K562 (cell line): ENCODE data around the gene NSMCE1. TPM values are rescaled to one million over a fixed set of nuclear protein-coding genes. Genes with fewer than 3 reads are reported as not detected.

ENCODE experiments used
- C11orf30 ChIP-seq: fragments of 450-650 bp; IDR thresholded peaks from 2 replicates; pipeline ENCODE4 v1.6.1; 2016; ENCODE audit warnings: low read depth, mild to moderate bottlenecking
- CC2D1A ChIP-seq: fragments of 450-650 bp; IDR thresholded peaks from 2 replicates; pipeline ENCODE4 v1.6.1; 2017; ENCODE audit warnings: mild to moderate bottlenecking
- CCNT2 ChIP-seq: IDR thresholded peaks from 2 replicates; pipeline ENCODE4 v1.6.1; 2011; ENCODE audit warnings: borderline replicate concordance, low read depth, mild to moderate bottlenecking, moderate library complexity, mixed read lengths, low read length; ENCODE audit not compliant: insufficient read length; ENCODE audit errors: extremely low read depth
- FUS ChIP-seq: fragments of 200-400 bp; formaldehyde crosslinking; optimal IDR thresholded peaks from 2 replicates; pipeline ENCODE3; 2017; ENCODE audit warnings: low read depth, low read length
- KDM5B ChIP-seq: fragments of 200-600 bp; sonication (generic); IDR thresholded peaks from 2 replicates; pipeline ENCODE4 v1.6.1; 2012; ENCODE audit warnings: low read depth, mild to moderate bottlenecking, moderate library complexity, low read length, control low read depth, inconsistent platforms; ENCODE audit not compliant: insufficient replicate concordance
- KLF6 ChIP-seq: fragments of 250-450 bp; sonication (Bioruptor Pico); IDR thresholded peaks from 2 replicates; pipeline ENCODE4 v1.4.0; 2020; ENCODE audit warnings: mild to moderate bottlenecking, moderate library complexity, borderline replicate concordance
- MEF2A ChIP-seq: IDR thresholded peaks from 2 replicates; pipeline ENCODE4 v1.6.1; 2011; ENCODE audit warnings: low read depth, mild to moderate bottlenecking, low read length, moderate library complexity; ENCODE audit not compliant: control insufficient read depth
- NRF1 ChIP-seq, 2 experiments: fragments of 450-650 bp; IDR thresholded peaks in 1 of 2; conservative IDR thresholded peaks in 1 of 2; 2 replicates each; pipeline ENCODE4 v1.6.1; 2014; ENCODE audit warnings: mild to moderate bottlenecking in 2 of 2
- TAL1 ChIP-seq: fragments of 450-650 bp; IDR thresholded peaks from 2 replicates; pipeline ENCODE4 v1.6.1; 2016; ENCODE audit warnings: mild to moderate bottlenecking
- ZNF175 ChIP-seq: fragments of 200-800 bp; sonication (Bioruptor generic); IDR thresholded peaks from 2 replicates; pipeline ENCODE4 v1.6.1; 2016; ENCODE audit warnings: low read depth, mild to moderate bottlenecking, missing genetic modification characterization, missing compliant biosample characterization
- polyA plus RNA-seq, 8 experiments: library from polyadenylated mRNA; depleted of rRNA in 4 of 8; stranded (reverse) in 5 of 8; unstranded in 3 of 8; fragments of >200 nt; fragmentation: Nextera tagmentation in 2 of 8; fragmentation: Illumina TruSeq in 1 of 8; extraction: Ambion mirVana in 2 of 8; extraction: Trizol in 1 of 8; gene quantifications; 2 replicates each; pipeline versions ENCODE4 v1.2.1 to v1.2.3, GENCODE V29; 2011 to 2014; ENCODE audit warnings: inconsistent platforms in 1 of 8, missing spikeins in 1 of 8
- total RNA-seq, 7 experiments: library from RNA; depleted of rRNA in 6 of 7; stranded (reverse); fragments of >200 nt in 6 of 7; fragmentation: Illumina TruSeq in 2 of 7; extraction: Trizol in 2 of 7; gene quantifications; 2 replicates each; pipeline versions ENCODE4 v1.2.1 to v1.2.3, GENCODE V29; 2011 to 2021; ENCODE audit warnings: low replicate concordance in 1 of 7
- TF ChIP-seq, protein P1 (sequence below): fragments of 200-800 bp; sonication (Bioruptor generic); IDR thresholded peaks from 2 replicates; pipeline ENCODE4 v1.6.1; 2017; ENCODE audit warnings: missing genetic modification characterization, missing compliant biosample characterization
- TF ChIP-seq, protein P2 (sequence below): sonication (generic); formaldehyde crosslinking; IDR thresholded peaks from 2 replicates; pipeline ENCODE4 v1.8.0; 2022; ENCODE audit warnings: mild to moderate bottlenecking, missing genetic modification reagents
- TF ChIP-seq, protein P3 (sequence below): fragments of 250-450 bp; sonication (Bioruptor Pico); IDR thresholded peaks from 2 replicates; pipeline ENCODE4 v1.6.1; 2021; ENCODE audit warnings: mild to moderate bottlenecking

The NSMCE1 gene
- total and polyA plus RNA-seq, 9 of the 15 experiments (the other 6 are each of a cell fraction or from before 2014, with no cell fraction given), result 52.1 to 163 (median 61.5) TPM

DNA sequence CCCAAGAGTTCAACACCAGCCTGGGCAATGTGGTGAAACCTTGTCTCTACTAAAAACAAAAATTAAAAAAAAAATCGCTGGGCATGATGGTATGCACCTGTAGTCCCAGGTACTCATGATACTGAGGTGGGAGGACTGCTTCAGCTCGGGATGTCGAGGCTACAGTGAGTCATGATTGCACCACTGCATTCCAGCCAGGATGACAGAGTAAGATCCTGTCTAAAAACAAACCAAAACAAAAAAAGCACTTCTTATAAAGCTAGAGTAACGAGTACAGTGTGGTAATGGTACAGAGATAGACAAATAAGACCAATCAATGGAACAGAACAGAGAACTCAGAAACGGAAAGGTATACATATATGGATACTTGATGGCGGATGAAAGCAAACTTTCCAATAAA, 4.4 kb downstream of the NSMCE1 start (continued):
- TF ChIP-seq, protein P1, sequence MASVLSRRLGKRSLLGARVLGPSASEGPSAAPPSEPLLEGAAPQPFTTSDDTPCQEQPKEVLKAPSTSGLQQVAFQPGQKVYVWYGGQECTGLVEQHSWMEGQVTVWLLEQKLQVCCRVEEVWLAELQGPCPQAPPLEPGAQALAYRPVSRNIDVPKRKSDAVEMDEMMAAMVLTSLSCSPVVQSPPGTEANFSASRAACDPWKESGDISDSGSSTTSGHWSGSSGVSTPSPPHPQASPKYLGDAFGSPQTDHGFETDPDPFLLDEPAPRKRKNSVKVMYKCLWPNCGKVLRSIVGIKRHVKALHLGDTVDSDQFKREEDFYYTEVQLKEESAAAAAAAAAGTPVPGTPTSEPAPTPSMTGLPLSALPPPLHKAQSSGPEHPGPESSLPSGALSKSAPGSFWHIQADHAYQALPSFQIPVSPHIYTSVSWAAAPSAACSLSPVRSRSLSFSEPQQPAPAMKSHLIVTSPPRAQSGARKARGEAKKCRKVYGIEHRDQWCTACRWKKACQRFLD, result no peak
- no peak for TF ChIP-seq KLF6 (CRISPR knock-in tag)
- TF ChIP-seq NRF1 (conservative IDR thresholded peaks at IDR 0.05 in 1 of 2, IDR thresholded peaks at IDR 0.05 in 1 of 2), result no peak
- TF ChIP-seq FUS, result no peak
- TF ChIP-seq MEF2A, result no peak
- TF ChIP-seq C11orf30, result no peak
- no peak for TF ChIP-seq KDM5B
- TF ChIP-seq, protein P2, sequence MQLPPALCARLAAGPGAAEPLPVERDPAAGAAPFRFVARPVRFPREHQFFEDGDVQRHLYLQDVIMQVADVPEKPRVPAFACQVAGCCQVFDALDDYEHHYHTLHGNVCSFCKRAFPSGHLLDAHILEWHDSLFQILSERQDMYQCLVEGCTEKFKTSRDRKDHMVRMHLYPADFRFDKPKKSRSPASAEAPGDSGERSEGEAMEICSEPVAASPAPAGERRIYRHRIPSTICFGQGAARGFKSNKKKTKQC (CRISPR knock-in tag), result no peak
- TF ChIP-seq TAL1, result no peak
- TF ChIP-seq ZNF175 (CRISPR knock-in tag), result no peak
- TF ChIP-seq CC2D1A, result no peak
- no peak for TF ChIP-seq CCNT2
- TF ChIP-seq, protein P3, sequence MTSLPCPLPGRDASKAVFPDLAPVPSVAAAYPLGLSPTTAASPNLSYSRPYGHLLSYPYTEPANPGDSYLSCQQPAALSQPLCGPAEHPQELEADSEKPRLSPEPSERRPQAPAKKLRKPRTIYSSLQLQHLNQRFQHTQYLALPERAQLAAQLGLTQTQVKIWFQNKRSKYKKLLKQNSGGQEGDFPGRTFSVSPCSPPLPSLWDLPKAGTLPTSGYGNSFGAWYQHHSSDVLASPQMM, result no peak
